HUDEP-2 (cell line): ENCODE measurements around the gene ULBP3.
"Not testable (repeated sequence)": the region's sequence is repeated elsewhere in the genome, so short reads cannot be mapped to it uniquely, and the experiment has no call there.

Experiments used
- DNase-seq, 76 experiments: peaks; one replicate each; lab custom pipeline; 2025; ENCODE audit not compliant: unreplicated experiment in 76 of 76; lab: John Stamatoyannopoulos, UW

ULBP3 gene

DNA sequence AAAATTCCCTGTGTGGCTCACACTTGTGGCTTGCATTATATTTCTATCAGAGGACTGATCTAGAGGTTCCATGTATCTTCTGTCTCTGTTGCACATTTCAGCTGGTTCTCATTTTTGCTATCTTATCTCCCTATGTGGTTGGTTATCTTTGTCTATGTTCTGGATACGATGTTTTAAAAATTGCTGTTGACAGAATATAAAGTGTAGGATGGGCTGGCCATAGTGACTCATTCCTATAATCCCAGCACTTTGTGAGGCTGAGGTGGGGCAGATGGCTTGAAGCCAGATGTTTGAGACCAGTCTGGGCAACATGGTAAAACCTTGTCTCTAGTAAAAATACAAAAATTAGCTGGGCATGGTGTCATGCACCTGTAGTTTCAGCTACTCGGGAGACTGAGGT lies 9.9 kb upstream of the ULBP3 start:
- DNase-seq, result peak in 20 of 76 experiments; percentile 7 to 72 (median 24)

DNA sequence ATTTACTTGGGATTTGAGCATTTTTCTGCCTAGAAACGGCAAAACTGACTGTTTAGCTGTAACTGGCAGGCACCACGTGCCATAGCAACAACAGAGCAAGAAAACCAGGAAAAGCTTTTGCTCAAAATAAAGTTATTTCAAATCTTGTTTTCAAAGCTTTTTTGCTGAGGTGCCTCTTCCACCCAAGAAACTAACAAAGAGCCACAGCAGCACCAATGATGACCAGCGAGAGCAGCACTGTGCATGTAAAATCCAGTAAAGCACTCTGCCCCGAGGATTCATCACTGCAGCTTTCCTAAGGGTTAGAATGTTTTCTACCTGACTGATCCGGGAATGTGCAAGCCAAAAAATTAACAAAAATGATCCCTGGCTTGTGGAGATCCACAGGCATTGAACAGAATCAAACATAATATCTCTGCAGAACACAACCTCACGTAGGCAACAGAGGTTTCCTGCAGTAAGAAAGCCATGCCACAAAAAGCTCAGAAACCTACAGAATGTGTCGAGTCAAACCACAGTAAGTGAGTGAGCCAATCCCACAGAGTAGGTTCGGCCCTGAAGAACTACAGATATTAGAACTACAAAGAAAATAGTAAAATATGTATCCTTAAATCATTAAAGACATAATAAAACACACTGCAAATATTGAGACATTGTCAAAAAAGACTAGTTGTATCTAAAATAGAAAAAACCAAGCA lies 7.4 kb upstream of the ULBP3 start:
- DNase-seq, result no peak

DNA sequence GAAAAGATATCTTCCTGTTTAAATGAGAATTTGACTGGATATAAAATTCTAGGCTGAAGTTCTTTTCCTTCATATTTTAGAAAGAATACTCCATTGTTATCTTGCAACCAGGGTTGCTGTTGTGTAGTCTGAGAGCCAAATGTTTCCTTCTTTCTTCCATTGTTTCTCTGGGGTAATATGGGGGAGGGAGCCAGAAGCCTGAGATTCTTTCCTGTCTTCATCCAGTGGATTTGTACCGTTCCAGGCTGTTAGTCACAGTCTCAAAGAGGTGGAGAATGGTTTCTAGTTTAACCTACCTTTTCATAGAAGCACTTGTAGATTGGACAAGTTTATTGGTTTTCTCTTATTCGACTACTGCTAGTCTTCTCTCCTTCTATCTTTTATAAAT lies 6.1 kb upstream of the ULBP3 start:
- DNase-seq, result no peak

DNA sequence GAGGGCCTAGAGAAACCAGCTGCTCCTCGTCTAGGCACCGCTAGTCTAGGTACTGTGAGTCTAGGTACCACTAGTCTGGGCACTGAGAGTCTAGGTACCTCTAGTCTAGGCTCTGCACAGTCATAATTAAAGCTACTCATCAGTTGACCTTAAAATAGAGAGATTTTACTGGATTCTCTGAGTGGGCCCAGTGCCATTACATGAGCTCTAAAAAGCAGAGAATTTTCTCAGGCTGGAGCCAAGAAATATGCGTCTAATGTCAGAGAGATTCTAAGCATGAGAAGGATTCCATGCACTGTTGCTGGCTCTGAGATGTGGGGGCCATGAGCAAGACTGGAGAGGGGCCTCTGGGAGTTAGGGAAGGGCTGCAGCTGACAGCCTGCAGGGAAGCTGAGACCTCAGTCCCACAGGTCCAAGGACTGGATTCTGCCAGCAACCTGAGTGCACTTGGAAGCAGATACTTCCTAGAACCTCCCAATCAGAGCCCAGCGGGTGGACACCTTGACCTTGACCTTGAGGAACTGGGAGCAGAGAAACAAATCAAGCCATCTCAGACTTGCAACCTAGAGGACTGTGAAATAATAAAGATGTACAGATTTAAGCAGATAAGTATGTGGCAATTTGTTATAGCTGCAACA lies 5.6 kb upstream of the ULBP3 start:
- DNase-seq, result not testable (repeated sequence)

DNA sequence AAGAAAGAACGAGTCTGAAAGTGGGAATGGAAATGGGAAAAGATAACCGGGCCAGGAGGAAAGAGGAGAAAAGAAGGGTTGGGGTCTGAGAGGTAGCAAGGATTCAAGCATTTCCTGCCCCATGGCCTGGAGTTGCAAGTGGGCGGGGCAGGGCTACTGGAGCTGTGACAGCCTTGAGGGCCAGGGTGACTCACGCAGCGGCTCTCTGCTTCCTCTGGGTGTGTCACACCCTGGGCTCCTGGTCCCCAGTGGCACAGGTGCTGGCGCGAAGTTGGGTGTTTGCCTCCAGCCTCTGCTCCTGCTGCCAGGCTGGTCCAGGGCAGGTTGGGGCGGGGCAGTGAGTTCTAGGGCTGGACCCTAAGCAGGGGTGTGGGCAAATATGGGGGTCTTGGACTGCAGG lies 3.3 kb upstream of the ULBP3 start:
- peak in 45 of 76 experiments; percentile 7 to 73 (median 37) for DNase-seq

DNA sequence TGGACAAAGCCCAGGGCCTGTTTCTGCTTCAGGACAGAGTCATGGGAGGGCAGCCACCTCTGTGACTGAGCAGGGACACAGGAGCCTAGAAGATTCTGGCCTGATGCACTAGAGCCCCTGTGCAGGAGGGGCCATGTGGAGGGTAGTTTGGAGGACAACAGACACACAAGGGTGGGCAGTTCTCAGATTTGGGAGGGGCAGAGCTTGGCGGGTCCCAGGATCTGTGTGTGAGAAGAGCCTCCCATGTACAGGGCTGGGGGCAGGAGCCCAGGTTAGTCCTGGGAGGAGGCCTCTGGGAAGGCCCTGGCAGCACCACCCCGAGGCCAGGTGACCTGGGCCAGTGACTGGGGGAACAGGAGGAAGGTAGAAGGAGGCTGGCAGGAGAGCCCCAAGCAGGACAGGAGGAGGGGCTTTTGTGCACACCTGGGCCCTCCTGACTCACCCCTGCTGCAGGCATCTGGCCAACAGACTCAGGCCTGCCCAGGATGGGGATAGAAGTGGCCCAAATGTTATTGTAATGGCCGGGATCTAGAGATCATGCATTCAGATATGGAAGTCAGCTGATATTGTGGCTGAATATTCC lies 1.4 kb upstream of the ULBP3 start:
- DNase-seq, result no peak

DNA sequence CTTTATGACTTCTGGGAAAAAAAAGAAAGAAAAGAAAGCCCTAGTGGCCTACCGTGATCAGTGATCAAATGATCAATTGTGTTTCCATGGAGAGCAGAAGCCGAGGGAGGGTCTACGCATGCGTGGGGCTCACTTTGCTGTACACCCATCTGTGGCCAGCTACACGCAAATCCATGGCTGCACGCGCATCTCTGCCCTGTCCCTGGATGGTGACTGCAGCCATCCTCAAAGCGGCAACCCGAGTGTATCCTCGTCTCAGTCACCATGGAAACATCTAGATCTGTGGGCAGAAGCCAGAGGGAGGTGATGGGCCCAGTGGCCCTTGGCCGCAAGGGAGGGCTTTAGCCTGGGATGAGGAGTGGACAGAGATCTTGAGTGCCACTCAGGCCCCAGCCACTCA lies 785 bp upstream of the ULBP3 start:
- DNase-seq, result no peak

DNA sequence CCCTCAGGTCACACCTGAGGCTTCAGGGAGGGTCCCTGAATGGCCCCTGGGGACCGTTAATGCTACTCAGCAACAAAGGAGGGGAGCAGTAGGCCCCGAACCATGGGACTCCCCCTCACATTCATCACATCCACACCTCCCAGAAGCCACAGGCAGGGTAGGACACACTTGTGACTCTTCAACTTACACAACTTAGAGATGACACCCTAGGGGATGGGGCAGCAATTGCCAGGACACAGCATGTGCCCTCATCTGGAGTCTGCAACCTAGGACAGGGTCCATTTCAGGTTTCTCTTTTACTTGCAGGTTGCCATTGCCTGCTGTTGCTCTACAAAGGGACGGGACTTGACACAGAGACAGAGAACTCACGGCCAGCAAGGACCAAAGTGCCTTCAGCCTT lies 770 bp downstream of the ULBP3 start:
- DNase-seq, result no peak

DNA sequence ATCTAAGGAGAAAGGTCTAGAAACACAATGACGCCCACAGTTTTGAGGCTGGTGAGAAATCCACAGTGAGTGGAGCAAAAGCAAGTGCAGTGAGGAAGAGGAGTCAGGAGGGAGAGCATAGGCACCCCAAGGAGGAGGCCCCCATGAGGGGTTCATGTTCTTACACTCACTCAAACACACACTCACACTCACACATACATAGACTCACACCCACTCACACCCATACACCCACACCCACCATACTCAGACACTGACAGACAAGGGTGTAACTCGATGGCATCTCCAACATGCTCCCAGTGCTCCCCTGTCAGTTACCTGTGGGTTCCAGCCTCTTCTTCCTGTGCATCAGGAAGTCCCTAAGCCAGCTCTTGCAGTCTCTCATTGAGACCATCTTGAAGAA lies 3.8 kb downstream of the ULBP3 start:
- DNase-seq, result no peak

DNA sequence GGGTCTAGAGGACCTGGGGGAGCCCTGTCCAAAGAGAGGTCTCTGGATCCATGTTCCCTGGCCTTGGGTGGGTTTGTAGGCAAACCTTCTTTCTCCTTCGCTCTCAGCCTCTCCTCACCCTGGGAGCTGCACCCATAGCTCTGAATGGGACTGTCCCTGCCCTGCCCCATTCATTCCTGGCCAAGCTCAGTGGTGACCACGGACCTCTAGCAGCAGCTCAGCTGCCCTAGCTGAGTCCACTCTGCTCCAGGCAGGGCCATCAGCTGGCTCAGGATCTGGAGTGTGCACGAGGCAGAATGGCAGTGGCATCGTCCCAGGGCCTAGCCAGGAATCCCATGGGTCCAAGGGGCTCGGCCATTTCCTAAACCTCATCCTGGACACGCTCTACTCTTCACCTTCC lies 5.3 kb downstream of the ULBP3 start:
- DNase-seq, result no peak

DNA sequence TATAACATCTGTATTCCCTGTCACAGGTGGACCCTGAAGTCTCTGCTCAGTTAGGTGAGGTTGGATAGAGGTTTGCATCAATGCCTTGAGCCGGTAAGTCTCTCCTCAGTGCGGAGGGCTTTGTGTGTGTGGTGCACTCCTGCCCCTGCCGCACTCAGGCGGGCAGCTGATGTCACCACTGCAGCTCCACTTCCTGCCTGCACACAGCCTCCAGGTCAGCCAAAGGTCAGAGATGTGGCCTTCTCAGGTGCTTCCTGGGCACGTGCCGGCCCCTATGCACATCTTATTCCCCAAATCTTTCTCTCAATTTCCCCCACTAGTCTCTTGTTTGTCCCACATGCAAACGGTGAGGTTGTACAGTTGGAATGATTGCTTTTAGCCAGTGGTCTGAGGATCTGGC lies 8.9 kb downstream of the ULBP3 start:
- DNase-seq, result not testable (repeated sequence)

DNA sequence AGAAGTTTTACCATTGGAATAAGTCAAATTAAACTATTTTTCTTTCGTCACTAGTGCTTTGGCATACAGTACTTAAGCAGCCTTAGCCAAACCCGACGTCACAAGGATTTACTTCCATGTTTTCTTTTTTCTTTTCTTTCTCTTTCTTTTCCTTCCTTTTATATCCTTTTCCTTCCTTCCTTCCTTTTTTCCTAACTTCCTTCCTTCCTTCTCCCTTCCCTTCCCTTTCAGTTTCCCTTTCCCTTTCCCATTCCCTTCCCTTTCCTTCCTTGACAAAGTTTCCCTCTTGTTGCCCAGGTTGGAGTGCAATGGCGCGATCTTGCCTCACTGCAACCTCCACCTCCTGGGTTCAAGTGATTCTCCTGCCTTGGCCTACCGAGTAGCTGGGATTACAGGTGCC lies 9.9 kb downstream of the ULBP3 start:
- DNase-seq, result no peak

DNA sequence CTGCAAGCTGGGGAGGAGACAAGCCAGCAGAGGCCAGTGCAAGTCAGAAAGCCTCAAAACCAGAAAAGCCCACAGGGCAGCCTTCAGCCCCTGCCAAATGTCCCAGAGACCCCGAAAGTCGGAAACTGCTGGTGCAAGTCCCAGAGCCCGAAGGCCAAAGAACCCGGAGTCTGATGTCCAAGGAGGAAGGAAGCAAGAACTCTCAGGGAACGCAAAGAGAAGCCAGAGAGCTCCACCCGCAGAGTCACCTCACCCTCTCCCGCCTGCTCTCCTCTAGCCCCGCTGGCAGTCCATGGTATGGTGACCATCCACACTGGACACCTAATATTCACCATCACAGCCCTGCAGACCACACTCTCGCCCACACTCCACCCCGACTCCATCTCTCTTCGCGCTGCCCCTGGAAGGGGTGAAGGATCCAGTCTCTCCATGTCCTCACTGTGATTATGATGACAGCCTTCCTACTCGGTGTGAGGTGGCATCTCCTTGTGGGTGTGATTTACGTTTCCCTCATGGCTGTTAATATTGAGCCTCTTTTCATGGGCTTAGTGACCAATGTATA lies 10.6 kb downstream of the ULBP3 start:
- no peak for DNase-seq

DNA sequence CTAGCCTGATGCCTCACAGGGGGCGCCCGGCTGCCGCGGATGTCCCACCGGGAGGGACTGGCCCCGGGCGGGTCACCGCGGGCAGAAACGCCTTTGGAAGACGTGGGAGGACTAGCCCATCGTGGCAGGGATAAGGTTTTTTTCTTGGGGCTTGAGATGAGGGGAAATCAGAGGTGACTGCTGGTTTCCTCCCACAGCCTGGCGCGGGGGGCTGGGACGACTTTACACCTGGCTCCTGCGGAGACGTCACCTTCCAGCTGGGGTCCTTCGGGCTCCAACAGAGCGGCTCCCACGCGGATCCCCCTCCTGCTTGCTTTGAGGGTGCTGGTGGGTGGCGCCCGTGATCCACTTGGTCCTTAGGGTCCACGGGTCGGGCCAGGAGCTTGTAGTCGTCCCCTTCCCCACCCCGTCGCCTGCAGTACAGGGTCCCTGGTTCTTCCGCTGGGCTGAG lies 11.4 kb downstream of the ULBP3 start:
- no peak for DNase-seq

DNA sequence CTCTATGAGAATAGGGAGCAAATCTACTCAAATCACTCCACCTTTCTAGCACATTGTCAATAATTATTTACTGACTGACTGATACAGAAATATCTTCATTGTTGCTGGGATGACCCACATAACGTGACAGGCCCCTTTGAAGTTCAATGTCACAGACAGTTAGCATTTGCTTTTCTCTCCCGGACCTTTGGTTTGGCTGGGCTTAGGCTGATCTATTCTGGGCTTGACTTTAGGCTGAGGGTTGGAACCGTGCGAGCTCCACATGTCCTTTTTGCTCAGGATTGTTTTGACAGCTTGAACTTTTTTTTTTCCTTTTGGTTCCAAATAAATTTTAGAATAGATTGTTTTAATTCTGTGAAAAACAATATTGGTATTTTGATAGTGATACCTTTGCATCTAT lies 12.0 kb downstream of the ULBP3 start:
- no peak for DNase-seq

DNA sequence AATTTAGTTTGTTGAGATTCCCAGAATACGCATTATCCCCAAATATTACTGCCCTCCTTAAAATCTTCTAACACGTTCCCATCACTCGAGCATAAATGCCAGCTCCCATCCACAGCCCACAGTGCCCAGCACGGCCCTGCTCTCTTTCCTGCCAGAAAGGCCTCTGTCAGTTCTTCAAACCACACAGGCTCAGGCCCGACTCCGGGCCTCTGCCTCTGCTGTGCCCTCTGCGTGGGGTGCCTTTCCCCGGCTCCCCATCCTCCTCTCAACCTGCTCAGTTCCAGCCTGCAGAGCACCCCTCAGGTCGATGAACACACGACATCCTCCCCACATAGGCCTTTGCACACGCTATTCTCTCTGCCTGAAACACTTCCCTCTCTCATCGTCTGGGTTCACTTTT lies 12.8 kb downstream of the ULBP3 start:
- DNase-seq, result no peak

DNA sequence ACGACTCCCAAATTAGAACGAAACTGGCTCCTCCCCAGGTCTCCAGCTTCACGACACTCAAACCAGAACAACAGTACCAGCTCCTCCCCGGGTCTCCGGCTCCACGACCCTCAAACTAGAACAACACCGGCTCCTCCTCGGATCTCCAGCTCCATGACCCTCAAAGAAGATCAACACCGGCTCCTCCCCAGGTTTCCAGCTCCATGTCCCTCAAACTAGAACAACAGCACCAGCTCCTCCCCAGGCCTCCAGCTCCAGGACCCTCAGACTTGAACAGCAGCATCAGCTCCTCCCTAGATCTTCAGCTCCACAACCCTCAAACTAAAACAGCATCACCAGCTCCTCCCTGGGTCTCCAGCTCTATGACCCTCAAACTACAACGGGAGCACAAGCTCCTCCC lies 13.8 kb downstream of the ULBP3 start:
- DNase-seq, result no peak

DNA sequence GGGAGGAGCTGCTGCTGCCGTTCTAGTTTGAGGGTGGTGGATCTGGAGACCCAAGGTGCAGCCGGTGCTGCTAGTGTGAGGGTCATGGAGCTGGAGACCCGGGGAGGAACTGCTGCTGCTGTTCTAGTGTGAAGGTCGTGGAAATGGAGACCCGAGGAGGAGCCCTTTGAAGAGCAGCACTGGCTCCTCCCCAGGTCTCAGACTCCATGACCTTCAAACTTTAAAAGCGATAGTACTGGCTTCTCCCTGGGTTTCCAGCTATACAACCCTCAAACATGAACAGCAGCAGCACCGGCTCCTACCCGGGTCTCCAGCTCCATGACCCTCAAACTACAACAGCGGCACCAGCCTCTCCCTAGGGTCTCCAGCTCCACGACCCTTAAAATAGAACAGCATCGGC lies 15.5 kb downstream of the ULBP3 start:
- DNase-seq, result no peak

DNA sequence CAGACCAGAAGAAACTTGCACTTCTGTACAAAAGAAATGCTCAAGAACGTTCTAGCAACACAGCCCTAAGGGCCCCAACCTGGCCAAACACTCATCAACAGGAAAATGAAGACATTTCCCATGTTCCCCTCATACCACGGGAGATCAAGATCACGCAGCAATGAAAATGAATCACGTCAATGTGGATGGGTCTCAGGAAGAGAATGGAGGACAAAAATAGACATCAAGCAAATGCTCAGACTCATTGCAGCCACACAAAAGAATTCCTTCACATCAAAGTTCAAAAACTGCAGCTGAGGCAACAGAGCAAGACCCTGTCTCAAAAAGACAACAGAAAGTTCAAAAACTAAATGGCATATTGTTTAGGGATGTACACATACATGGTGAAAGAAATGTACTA lies 18.1 kb downstream of the ULBP3 start:
- no peak for DNase-seq

DNA sequence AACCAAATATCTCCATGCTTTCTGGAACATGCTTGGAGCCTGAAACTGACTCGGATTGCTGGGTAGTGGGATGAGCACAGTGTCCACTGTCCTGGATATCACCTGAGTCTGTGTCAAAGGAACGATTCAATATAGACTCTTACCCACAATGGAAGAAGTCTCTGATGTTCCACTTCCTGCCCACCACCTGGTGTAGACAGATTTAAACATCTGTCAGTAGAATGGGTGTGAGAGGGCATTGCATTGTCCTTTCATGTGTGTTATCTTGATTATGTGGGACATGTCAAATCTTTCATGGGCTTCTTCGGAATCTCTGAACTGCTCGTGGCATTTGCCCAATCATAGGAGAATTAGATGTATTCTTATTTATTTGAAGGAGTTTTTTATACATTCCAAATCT lies 20.8 kb downstream of the ULBP3 start:
- DNase-seq, result no peak

DNA sequence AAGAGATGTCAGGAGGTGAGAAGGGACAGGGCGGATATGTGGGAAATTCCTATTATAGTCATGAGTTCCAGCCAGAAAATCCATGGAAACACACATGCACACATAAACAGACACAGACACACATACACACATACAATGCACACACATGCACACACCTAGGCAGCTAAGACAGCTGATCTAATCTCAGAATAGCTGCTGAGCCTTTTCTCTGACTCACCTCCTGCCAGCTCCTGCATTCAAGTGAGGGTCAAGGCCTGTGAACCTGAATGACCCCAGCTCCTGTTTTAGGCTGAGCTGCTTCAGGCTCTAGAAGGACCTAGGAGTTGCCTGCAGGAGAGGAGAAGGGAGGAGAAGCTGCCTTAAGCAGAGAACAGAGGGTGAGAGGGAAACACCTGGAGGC lies 22.0 kb downstream of the ULBP3 start:
- no peak for DNase-seq

DNA sequence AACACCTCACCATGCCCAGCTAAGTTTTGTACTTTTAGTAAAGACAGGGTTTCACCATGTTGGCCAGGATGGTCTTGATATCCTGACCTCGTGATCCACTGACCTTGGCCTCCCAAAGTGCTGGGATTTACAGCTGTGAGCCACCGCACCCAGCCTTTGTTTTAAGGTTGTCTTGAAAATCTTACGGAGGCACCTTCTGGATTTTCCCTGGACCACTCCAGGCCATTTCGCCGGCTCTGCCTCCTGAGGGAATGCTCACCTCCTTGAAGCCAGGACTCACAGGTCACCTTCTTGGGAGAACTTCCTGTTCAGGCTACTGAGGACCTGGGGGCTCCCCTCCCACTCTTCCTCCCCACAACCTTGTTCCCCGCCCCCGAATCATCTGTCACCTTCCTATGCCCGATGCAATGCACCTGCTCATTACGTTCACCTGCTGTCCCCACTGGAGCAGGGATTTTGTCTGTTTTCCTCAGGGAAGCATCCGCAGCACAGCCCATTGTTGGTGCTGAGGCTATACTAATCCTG lies 24.2 kb downstream of the ULBP3 start:
- DNase-seq, result no peak
